ENCODE results near the gene FLRT1. TPM values are rescaled to one million over a fixed set of nuclear protein-coding genes. Genes with fewer than 3 reads are reported as not detected.
A peak's percentile ranks its signal among the peaks of the same experiment; 100 is the strongest.

The FLRT1 gene, protein sequence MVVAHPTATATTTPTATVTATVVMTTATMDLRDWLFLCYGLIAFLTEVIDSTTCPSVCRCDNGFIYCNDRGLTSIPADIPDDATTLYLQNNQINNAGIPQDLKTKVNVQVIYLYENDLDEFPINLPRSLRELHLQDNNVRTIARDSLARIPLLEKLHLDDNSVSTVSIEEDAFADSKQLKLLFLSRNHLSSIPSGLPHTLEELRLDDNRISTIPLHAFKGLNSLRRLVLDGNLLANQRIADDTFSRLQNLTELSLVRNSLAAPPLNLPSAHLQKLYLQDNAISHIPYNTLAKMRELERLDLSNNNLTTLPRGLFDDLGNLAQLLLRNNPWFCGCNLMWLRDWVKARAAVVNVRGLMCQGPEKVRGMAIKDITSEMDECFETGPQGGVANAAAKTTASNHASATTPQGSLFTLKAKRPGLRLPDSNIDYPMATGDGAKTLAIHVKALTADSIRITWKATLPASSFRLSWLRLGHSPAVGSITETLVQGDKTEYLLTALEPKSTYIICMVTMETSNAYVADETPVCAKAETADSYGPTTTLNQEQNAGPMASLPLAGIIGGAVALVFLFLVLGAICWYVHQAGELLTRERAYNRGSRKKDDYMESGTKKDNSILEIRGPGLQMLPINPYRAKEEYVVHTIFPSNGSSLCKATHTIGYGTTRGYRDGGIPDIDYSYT
- polyA plus RNA-seq (ENCODE audit: insufficient read length) = 2.9 TPM

GRCh38 chr11:64035576-64035975 lies at the start of gene FLRT1:
TSS of gene FLRT1 (plus strand) at chr11:64035931. CDS start at chr11:64116268, 80,337 bp downstream.
- no peak for DNase-seq (ENCODE audit: low read depth)

DNA sequence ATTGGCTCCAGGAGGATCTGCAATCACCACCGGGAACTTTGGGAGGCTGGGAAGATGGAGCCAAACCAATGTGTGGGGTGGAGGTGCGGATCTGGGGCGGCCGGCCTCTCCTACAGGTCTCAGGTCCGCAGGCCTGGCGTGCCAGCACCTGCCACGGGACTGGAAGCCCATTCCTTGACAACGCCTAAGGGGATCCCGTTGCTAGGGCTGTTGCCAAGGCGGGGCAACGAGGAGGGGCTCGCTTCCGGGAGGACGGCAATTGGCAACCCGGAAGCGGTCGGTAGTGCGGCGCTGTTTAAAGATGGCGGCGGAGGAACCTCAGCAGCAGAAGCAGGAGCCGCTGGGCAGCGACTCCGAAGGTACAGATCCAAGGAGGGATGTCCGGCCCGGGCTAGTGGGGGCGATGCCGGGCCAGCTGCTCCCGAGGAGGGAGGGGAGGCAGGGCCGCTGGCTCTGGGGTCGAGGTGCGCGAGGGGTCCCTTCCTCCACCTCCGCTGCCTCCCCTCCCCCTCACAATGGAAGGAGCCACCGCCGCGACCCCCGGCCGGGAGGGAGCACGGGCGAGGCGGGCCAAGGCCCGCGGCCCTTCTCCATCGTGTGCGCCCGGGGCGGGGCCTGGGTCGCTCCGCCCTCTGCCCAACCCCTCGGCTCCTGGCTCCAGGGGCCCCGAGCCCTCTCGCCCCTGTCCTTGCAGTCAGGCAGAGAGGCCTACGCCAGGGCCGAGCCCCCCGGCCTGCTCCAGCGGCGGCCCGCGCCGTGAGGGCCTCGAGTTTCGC lies 49.4 kb upstream of the FLRT1 start, which contains the start of gene OTUB1:
Gene OTUB1, plus strand, starts transcription at position 283 of the 776 bp plus-strand sequence. Its CDS starts 19 bp downstream, at position 302.
- DNase-seq (ENCODE audit: low read depth) = peak; percentile 62

GRCh38 chr11:63986932-63987513 lies 48.7 kb upstream of the FLRT1 start:
- no peak for DNase-seq (ENCODE audit: low read depth)

GRCh38 chr11:63991558-63991957 lies 44.2 kb upstream of the FLRT1 start:
- no peak for DNase-seq (ENCODE audit: low read depth)

DNA sequence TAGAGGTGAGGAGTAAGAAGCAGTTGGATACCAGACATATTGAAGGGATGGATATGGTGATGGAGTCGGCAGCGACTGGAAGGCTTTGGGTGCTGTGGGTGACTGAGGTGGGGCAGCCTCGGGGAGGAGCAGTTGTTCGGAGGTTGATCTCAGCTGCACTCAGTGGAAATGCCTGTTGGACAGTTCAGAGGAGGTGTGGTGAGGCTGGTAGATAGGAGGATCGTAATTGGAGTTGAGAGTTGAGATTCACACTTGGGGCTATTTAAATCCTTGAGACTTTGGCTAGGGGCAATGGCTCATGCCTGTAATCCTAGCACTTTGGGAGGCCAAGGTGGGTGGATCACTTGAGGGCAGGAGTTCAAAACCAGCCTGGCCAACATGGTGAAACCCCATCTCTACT lies 42.6 kb upstream of the FLRT1 start:
- DNase-seq (ENCODE audit: low read depth) = no peak

GRCh38 chr11:63993993-63994392 lies 41.7 kb upstream of the FLRT1 start:
- DNase-seq (ENCODE audit: low read depth) = no peak

- no peak for DNase-seq (ENCODE audit: low read depth)
Observed at GRCh38 chr11:63996512-63996911, 39.2 kb upstream of the FLRT1 start.

GRCh38 chr11:63997104-63997700 lies 38.5 kb upstream of the FLRT1 start:
- DNase-seq (ENCODE audit: low read depth) = no peak

- no peak for DNase-seq (ENCODE audit: low read depth)
Observed at GRCh38 chr11:63997801-63998337, 37.9 kb upstream of the FLRT1 start.

GRCh38 chr11:63998558-63999348 lies 37.0 kb upstream of the FLRT1 start:
- no peak for DNase-seq (ENCODE audit: low read depth)

GRCh38 chr11:63999349-64000025 lies 36.2 kb upstream of the FLRT1 start:
- DNase-seq (ENCODE audit: low read depth) = no peak

- no peak for DNase-seq (ENCODE audit: low read depth)
Observed at GRCh38 chr11:64000026-64000739, 35.5 kb upstream of the FLRT1 start.

GRCh38 chr11:64000740-64001483 lies 34.8 kb upstream of the FLRT1 start:
- DNase-seq (ENCODE audit: low read depth) = no peak

- no peak for DNase-seq (ENCODE audit: low read depth)
Observed at GRCh38 chr11:64001484-64002420, 34.0 kb upstream of the FLRT1 start.

DNA sequence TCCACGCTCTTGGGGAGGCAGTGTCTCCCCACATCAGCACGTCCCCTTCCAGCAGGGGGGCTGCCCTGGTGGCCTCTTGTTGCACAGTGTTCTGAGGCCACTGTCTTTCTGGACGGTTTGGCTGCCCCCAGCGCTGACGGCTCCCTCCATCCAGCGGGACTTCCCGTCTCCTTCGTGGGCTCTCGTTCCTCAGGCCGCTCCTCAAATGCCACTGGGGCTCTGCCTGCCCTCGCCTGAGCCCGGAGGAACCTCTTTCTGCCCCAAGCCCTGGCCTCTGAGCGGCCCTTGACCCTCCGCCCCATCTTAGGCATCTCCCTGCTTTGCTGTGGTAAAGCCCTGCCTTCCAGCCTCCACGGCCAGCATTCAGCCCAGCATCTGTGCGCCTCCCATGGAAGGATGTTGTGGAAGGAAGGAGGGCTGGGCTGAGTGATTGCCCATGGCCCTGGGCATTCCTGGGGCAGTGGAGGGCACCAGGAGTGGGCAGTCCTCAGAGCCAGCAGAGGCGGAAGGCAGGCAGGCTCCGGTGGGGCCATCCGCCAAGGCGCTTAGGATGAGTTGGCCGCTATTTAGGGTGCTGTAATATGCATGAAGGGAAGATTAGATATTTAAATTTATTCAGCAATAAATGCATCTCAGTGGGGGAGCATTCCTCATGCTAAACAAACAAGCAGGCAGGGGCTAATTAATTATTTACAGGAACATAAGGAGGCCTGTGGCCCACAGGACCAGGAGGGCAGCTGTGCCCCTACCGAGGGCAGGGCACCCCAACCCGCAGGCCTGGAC lies 31.7 kb upstream of the FLRT1 start:
- DNase-seq (ENCODE audit: low read depth) = no peak

DNA sequence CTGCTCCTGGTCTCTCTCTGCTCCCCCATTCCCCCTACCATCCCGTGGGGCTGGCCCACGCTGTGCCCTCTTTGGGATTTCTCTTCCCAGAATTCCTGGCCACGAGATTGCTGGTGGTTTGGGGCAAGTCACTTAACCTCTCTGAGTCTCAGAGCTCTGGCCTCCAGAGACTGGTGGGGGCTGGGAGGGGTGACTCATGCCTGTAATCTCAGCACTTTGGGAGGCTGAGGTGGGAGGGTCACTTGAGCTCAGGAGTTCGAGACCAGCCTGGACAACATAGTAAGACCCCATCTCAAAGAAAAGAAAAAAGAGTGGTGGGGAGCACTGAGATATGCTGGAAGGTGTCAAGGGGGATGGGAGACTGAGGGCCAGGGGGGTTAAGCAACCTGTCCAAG lies 31.1 kb upstream of the FLRT1 start:
- DNase-seq (ENCODE audit: low read depth) = no peak
